ENCODE measurements around the gene AMOTL2.

The AMOTL2 gene

DNA sequence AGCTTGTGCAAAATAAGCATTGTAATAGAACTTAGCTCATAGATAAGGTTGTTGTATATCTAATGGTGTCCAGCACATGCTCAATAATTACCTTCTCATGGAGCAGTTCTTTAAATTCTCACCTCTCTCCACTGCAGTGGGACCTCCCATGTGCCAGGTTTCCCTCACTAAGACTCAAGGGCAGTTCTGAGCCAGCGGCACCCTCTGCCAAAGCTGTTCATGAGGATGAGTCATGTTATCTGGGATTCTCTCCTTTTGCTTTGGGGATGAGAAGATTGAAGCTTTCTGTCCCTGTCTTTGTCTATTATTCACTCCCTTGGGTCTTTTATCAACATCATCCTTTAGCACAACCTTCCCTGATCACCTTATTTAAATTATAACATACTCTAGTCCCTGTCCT lies 15.6 kb upstream of the AMOTL2 start:
- TF ChIP-seq SUZ12 (IDR thresholded peaks at IDR 0.05; ENCODE audit: extremely low read depth, insufficient read depth, insufficient read length) (no peak), ZNF274 (IDR thresholded peaks at IDR 0.05; ENCODE audit: low read depth, low read length) (no peak), YY1 (IDR thresholded peaks at IDR 0.05; ENCODE audit: insufficient read depth, insufficient read length) (no peak)
- no peak overlapping the region for H3K9ac ChIP-seq (ENCODE audit: insufficient read length, low read depth)
- no peaks in the 10 kb centered on the region for H3K27me3 ChIP-seq (ENCODE audit: insufficient read depth, insufficient read length)
- peaks cover 3% of the 10 kb centered on the region for H3K4me1 ChIP-seq (ENCODE audit: insufficient read depth, insufficient read length)
- DNase-seq (ENCODE audit: low read depth, low spot score), result no peak
- H3K9me3 ChIP-seq (ENCODE audit: insufficient read depth, low read length), result peaks cover 13% of the 10 kb centered on the region; the same call in 1 of the 2 replicates
- H3K4me3 ChIP-seq (ENCODE audit: insufficient read length, low read depth), result no peak overlapping the region
- H3K36me3 ChIP-seq (ENCODE audit: insufficient read depth, insufficient read length, low read length), result no peaks in the 10 kb centered on the region

DNA sequence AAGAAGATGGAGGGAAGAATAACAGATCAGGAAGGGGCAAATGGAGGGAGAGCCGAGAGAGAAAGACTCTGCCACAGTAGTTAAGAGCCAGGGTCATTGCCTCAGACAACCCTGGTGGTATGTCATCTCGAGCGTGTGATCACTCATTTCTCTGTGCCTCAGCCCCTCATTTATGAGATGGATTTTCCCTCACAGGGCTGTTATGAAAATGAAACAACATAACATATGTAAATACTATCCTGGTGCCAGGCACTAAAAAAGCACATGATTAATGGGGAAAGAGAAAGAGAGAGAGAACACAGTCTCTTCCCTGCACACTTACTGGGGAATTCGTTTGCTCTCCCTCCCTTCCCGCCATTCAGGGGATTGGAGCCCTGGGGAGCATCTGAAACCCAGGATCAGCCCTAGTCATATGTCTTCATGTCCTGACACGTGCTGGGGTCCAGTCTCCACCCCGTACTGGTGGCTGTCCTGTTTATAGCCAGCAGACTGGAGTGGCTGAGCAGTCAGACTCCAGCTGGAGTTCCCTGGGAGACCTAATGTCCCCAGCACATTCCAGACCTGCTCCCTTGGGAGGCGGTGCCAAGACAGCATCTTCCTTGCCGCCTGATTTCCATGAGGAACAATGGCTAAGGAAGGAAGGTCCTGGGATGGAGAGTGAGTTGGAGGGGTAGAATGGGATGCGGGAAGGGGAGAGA lies 14.7 kb upstream of the AMOTL2 start:
- DNase-seq (ENCODE audit: low read depth, low spot score), result no peak
- peaks cover 13% of the 10 kb centered on the region; the same call in 1 of the 2 replicates for H3K9me3 ChIP-seq (ENCODE audit: insufficient read depth, low read length)
- H3K4me1 ChIP-seq (ENCODE audit: insufficient read depth, insufficient read length), result peaks cover 3% of the 10 kb centered on the region
- no peak overlapping the region for H3K4me3 ChIP-seq (ENCODE audit: insufficient read length, low read depth)
- no peaks in the 10 kb centered on the region for H3K36me3 ChIP-seq (ENCODE audit: insufficient read depth, insufficient read length, low read length)
- H3K27me3 ChIP-seq (ENCODE audit: insufficient read depth, insufficient read length), result no peaks in the 10 kb centered on the region
- H3K9ac ChIP-seq (ENCODE audit: insufficient read length, low read depth), result no peak overlapping the region
- TF ChIP-seq YY1 (IDR thresholded peaks at IDR 0.05; ENCODE audit: insufficient read depth, insufficient read length) (no peak), ZNF274 (IDR thresholded peaks at IDR 0.05; ENCODE audit: low read depth, low read length) (no peak), SUZ12 (IDR thresholded peaks at IDR 0.05; ENCODE audit: extremely low read depth, insufficient read depth, insufficient read length) (no peak)

DNA sequence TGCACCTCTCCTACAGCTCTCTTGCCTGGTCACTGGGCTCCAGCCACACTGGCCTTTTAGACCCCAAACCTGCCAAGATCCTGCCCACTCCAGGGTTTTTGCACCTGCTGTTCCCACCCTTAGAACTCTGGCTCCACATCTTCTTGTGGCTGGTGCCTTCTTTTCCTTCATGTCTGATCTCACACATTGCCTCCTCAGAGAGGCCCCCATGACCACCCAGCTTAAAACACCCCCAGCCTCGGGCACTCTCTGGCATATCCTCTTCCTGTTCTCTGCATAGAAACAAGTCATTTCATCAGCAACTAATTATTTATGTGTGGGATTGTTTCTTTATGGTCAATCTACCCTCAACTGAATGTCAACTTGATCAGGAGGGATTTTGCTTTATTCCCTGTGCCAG lies 14.0 kb upstream of the AMOTL2 start:
- no peak overlapping the region for H3K4me3 ChIP-seq (ENCODE audit: insufficient read length, low read depth)
- no peak overlapping the region for H3K9ac ChIP-seq (ENCODE audit: insufficient read length, low read depth)
- TF ChIP-seq SUZ12 (IDR thresholded peaks at IDR 0.05; ENCODE audit: extremely low read depth, insufficient read depth, insufficient read length) (no peak), ZNF274 (IDR thresholded peaks at IDR 0.05; ENCODE audit: low read depth, low read length) (no peak)
- no peaks in the 10 kb centered on the region for H3K36me3 ChIP-seq (ENCODE audit: insufficient read depth, insufficient read length, low read length)
- peaks cover 3% of the 10 kb centered on the region for H3K4me1 ChIP-seq (ENCODE audit: insufficient read depth, insufficient read length)
- peaks cover 13% of the 10 kb centered on the region; the same call in 1 of the 2 replicates for H3K9me3 ChIP-seq (ENCODE audit: insufficient read depth, low read length)
- no peak for DNase-seq (ENCODE audit: low read depth, low spot score)
- no peaks in the 10 kb centered on the region for H3K27me3 ChIP-seq (ENCODE audit: insufficient read depth, insufficient read length)

GRCh38 chr3:134387293-134387692 lies 13.0 kb upstream of the AMOTL2 start:
- Histone ChIP-seq H3K9me3 (ENCODE audit: insufficient read depth, low read length) (peaks cover 13% of the 10 kb centered on the region; the same call in 1 of the 2 replicates), H3K4me3 (ENCODE audit: insufficient read length, low read depth) (no peak overlapping the region), H3K36me3 (ENCODE audit: insufficient read depth, insufficient read length, low read length) (no peaks in the 10 kb centered on the region), H3K9ac (ENCODE audit: insufficient read length, low read depth) (no peak overlapping the region), H3K27me3 (ENCODE audit: insufficient read depth, insufficient read length) (no peaks in the 10 kb centered on the region), H3K4me1 (ENCODE audit: insufficient read depth, insufficient read length) (peaks cover 3% of the 10 kb centered on the region)
- no peak for DNase-seq (ENCODE audit: low read depth, low spot score)
- TF ChIP-seq YY1 (IDR thresholded peaks at IDR 0.05; ENCODE audit: insufficient read depth, insufficient read length) (no peak), ZNF274 (IDR thresholded peaks at IDR 0.05; ENCODE audit: low read depth, low read length) (no peak), SUZ12 (IDR thresholded peaks at IDR 0.05; ENCODE audit: extremely low read depth, insufficient read depth, insufficient read length) (no peak)

DNA sequence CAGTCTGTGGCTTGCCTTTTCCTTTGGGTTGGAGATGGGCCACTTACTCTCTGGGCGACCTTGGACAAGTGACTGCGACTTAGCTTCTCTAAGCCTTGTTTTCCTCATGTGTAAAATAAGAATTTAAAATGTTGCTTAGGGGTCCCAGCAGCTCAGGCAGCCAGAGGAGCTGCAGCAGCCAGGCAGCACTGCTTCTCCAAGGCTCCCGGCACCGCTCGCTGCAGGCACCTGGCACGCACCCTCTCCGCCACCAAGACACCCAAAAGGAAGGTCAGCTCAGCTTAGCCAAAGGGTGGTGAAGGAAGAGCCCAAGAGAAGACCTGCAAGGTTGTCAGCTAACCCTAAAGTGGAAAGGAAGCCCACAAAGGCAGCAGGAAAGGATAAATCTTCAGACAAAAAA lies 10.7 kb upstream of the AMOTL2 start:
- TF ChIP-seq ZNF274 (IDR thresholded peaks at IDR 0.05; ENCODE audit: low read depth, low read length) (no peak), SUZ12 (IDR thresholded peaks at IDR 0.05; ENCODE audit: extremely low read depth, insufficient read depth, insufficient read length) (no peak), YY1 (IDR thresholded peaks at IDR 0.05; ENCODE audit: insufficient read depth, insufficient read length) (no peak)
- peaks cover 4% of the 10 kb centered on the region; the same call in 1 of the 2 replicates for H3K9me3 ChIP-seq (ENCODE audit: insufficient read depth, low read length)
- H3K27me3 ChIP-seq (ENCODE audit: insufficient read depth, insufficient read length), result no peaks in the 10 kb centered on the region
- H3K4me1 ChIP-seq (ENCODE audit: insufficient read depth, insufficient read length), result peaks cover 6% of the 10 kb centered on the region
- H3K4me3 ChIP-seq (ENCODE audit: insufficient read length, low read depth), result no peak overlapping the region
- DNase-seq (ENCODE audit: low read depth, low spot score), result no peak
- H3K9ac ChIP-seq (ENCODE audit: insufficient read length, low read depth), result no peak overlapping the region
- no peaks in the 10 kb centered on the region for H3K36me3 ChIP-seq (ENCODE audit: insufficient read depth, insufficient read length, low read length)

DNA sequence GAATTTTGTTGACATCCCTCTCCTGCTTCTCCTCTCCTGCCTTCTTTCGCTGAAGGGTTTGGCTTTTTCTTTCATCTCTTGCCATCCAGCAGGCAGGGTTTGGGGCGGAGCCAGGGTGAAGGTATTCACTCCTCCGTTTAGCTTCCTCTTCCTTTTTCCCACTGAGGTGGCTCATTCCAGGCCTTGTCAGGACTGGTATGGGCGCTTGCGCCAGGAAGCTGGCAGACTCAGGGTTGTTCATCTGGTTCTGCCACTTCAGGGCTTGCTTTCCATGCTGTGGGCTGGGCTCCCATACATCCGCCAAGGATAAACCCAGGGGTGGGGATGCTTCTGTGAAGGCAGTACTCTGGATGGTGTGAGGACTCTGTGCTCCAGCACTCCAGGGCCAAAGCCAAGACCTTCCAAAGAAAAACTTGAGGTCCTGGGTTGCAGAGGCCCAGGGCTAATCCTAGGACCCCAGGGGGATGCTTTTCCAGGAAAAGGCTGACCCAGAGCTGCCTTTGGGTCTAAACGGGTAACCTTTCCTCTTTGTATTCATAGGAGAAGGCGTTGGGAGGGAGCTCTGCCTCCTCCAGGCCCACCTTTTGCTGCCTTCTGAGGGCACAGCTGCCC lies 7.7 kb upstream of the AMOTL2 start:
- H3K4me1 ChIP-seq (ENCODE audit: insufficient read depth, insufficient read length), result peaks cover 15% of the 10 kb centered on the region
- H3K9me3 ChIP-seq (ENCODE audit: insufficient read depth, low read length), result no peaks in the 10 kb centered on the region
- TF ChIP-seq SUZ12 (IDR thresholded peaks at IDR 0.05; ENCODE audit: extremely low read depth, insufficient read depth, insufficient read length) (no peak), ZNF274 (IDR thresholded peaks at IDR 0.05; ENCODE audit: low read depth, low read length) (no peak), YY1 (IDR thresholded peaks at IDR 0.05; ENCODE audit: insufficient read depth, insufficient read length) (no peak)
- H3K4me3 ChIP-seq (ENCODE audit: insufficient read length, low read depth), result no peak overlapping the region
- H3K27me3 ChIP-seq (ENCODE audit: insufficient read depth, insufficient read length), result peaks cover 9% of the 10 kb centered on the region
- H3K36me3 ChIP-seq (ENCODE audit: insufficient read depth, insufficient read length, low read length), result no peaks in the 10 kb centered on the region
- H3K9ac ChIP-seq (ENCODE audit: insufficient read length, low read depth), result no peak overlapping the region
- DNase-seq (ENCODE audit: low read depth, low spot score), result no peak

- H3K4me3 ChIP-seq (ENCODE audit: insufficient read length, low read depth), result no peak overlapping the region
- TF ChIP-seq SUZ12 (IDR thresholded peaks at IDR 0.05; ENCODE audit: extremely low read depth, insufficient read depth, insufficient read length) (no peak), YY1 (IDR thresholded peaks at IDR 0.05; ENCODE audit: insufficient read depth, insufficient read length) (no peak), ZNF274 (IDR thresholded peaks at IDR 0.05; ENCODE audit: low read depth, low read length) (no peak)
- no peak for DNase-seq (ENCODE audit: low read depth, low spot score)
- peaks cover 18% of the 10 kb centered on the region for H3K4me1 ChIP-seq (ENCODE audit: insufficient read depth, insufficient read length)
- H3K9me3 ChIP-seq (ENCODE audit: insufficient read depth, low read length), result no peaks in the 10 kb centered on the region
- H3K27me3 ChIP-seq (ENCODE audit: insufficient read depth, insufficient read length), result peaks cover 17% of the 10 kb centered on the region
- no peaks in the 10 kb centered on the region for H3K36me3 ChIP-seq (ENCODE audit: insufficient read depth, insufficient read length, low read length)
- no peak overlapping the region for H3K9ac ChIP-seq (ENCODE audit: insufficient read length, low read depth)
These were observed 6.8 kb upstream of the AMOTL2 start for GRCh38 chr3:134381076-134381475.
